Type B pancreatic cell (in vitro differentiated cells): ENCODE results near the gene KRTAP10-5. TPM values are rescaled to one million over a fixed set of nuclear protein-coding genes. Genes with fewer than 3 reads are reported as not detected.

ENCODE experiments used
- DNase-seq: peaks from one replicate; pipeline ENCODE4 v3.0.0; 2021; ENCODE audit warnings: mixed read lengths; ENCODE audit not compliant: unreplicated experiment; ENCODE audit errors: extremely low spot score
- H3K27ac Mint-ChIP-seq: 2 replicates; pipeline ENCODE4 v1.8.0; 2021; ENCODE audit warnings: mild to moderate bottlenecking, mixed read lengths
- H3K27me3 Mint-ChIP-seq: 2 replicates; pipeline ENCODE4 v1.8.0; 2021; ENCODE audit warnings: mixed read lengths
- H3K36me3 Mint-ChIP-seq: 2 replicates; pipeline ENCODE4 v1.8.0; 2021; ENCODE audit warnings: mixed read lengths
- H3K4me1 Mint-ChIP-seq: one replicate; pipeline ENCODE4 v1.8.0; 2021; ENCODE audit warnings: mixed read lengths; ENCODE audit not compliant: unreplicated experiment
- H3K4me3 Mint-ChIP-seq: 2 replicates; pipeline ENCODE4 v1.8.0; 2021; ENCODE audit warnings: mild to moderate bottlenecking, mixed read lengths
- H3K9me3 Mint-ChIP-seq: 2 replicates; pipeline ENCODE4 v1.8.0; 2021; ENCODE audit warnings: mixed read lengths
- total RNA-seq: library from RNA; stranded (reverse); gene quantifications from 2 replicates; pipeline ENCODE4 v1.2.1, GENCODE V29; 2021; ENCODE audit warnings: low replicate concordance
- TF ChIP-seq, protein P1 (sequence below): fragments of 200-600 bp; sonication (generic); conservative IDR thresholded peaks from 2 replicates; pipeline ENCODE4 v1.5.0; 2021; ENCODE audit warnings: antibody characterized with exemption, mild to moderate bottlenecking

KRTAP10-5 gene
- total RNA-seq, 1 donor from 2014 or later: not detected

DNA sequence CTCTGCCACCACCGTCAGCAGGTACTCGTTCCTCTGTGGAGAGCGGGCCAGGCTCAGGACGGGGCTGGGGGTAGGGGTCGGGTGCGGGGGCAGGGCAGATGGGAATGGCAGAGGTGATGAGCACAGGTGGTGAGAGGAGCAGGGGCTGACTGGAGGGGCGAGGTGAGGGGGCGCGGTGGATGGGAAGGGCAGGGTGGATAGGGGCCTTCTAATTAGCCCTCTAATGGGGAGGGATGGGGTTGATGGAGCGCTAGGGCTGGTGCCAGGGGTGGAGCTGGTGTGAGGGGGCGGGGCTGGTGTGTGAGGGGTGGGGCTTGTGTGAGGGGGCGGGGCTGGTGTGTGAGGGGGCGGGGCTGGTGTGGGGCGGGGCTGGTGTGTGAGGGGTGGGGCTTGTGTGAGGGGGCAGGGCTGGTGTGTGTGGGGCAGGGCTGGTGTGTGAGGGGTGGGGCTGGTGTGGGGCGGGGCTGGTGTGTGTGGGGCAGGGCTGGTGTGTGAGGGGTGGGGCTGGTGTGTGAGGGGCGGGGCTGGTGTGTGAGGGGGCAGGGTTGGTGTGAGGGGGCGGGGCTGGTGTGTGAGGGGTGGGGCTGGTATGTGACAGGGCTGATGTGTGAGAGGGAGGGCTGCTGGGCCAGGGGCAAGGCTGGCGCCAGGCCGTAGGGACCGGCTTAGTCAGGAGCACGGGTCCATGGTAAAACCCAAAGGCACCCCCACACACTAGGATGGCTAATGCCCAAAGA lies 46.3 kb downstream of the KRTAP10-5 start:
- H3K4me1 Mint-ChIP-seq: no peaks in the 10 kb centered on the region
- H3K36me3 Mint-ChIP-seq: no peaks in the 10 kb centered on the region
- TF ChIP-seq, protein P1, sequence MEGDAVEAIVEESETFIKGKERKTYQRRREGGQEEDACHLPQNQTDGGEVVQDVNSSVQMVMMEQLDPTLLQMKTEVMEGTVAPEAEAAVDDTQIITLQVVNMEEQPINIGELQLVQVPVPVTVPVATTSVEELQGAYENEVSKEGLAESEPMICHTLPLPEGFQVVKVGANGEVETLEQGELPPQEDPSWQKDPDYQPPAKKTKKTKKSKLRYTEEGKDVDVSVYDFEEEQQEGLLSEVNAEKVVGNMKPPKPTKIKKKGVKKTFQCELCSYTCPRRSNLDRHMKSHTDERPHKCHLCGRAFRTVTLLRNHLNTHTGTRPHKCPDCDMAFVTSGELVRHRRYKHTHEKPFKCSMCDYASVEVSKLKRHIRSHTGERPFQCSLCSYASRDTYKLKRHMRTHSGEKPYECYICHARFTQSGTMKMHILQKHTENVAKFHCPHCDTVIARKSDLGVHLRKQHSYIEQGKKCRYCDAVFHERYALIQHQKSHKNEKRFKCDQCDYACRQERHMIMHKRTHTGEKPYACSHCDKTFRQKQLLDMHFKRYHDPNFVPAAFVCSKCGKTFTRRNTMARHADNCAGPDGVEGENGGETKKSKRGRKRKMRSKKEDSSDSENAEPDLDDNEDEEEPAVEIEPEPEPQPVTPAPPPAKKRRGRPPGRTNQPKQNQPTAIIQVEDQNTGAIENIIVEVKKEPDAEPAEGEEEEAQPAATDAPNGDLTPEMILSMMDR: no peak
- H3K27ac Mint-ChIP-seq: no peak overlapping the region
- DNase-seq: peak; percentile 27
- no peaks in the 10 kb centered on the region for H3K27me3 Mint-ChIP-seq
- no peaks in the 10 kb centered on the region for H3K9me3 Mint-ChIP-seq
- no peak overlapping the region for H3K4me3 Mint-ChIP-seq

DNA sequence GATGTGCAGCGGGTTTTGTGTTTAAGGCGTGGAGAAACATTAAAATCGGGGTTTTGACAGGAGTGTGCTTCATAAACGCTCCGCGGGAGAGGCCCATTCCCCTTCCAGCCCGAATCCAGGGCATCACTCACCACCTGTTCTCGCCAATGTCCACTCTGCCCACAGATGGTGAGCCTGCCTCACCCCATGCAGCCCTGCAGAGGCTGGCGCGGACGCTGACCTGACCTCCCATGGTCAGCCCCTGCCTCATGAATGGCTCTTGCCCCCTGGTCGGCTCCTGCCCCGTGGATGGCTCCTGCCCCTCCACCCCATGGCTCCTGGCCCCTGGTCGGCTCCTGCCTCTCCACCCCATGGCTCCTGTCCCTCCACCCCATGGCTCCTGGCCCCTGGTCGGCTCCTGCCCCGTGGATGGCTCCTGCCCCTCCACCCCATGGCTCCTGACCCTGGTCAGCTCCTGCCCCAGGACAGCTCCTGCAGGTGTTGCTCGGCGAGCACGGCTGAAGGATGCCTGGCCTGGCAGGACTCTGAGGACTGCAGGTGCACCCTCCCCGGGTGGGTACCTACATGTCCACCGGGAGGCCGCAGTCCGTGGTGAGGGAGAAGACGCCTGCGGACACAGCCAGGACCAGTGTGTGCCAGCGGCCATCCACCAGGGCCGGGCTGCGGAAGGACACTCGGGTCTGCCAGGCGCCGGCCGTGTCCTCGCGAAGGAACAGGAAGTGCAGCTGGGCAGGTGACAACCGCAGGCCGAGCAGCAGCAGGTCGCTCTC lies 47.1 kb downstream of the KRTAP10-5 start:
- no peak overlapping the region for H3K4me3 Mint-ChIP-seq
- H3K27ac Mint-ChIP-seq: no peak overlapping the region

DNA sequence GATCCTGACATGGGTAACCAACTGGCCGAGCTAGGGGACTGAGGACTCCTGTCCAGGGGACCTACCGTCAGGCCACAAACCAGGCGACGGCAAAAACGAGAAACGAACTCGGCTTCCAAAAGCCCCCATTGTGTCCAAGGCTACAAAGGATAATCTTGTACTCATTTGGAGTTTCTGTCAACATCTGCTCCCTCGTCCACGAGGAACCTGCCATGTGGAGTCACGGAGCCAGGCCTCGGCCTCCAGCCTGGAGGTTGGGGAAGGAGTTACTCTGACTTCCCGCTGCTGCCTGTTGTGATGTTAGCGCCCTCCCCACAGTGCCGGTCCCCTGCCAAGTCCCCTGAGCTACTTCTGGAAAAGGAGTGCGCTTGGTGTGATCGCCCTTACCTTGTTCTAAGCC lies 47.7 kb downstream of the KRTAP10-5 start:
- peak; percentile 56 for DNase-seq
- no peaks in the 10 kb centered on the region for H3K9me3 Mint-ChIP-seq
- TF ChIP-seq, protein P1: no peak
- no peaks in the 10 kb centered on the region for H3K4me1 Mint-ChIP-seq
- no peak overlapping the region for H3K4me3 Mint-ChIP-seq
- H3K36me3 Mint-ChIP-seq: no peaks in the 10 kb centered on the region
- H3K27ac Mint-ChIP-seq: no peak overlapping the region
- H3K27me3 Mint-ChIP-seq: no peaks in the 10 kb centered on the region

More for the DNA sequence above, 47.1 kb downstream of the KRTAP10-5 start:
- TF ChIP-seq, protein P1: no peak
- H3K36me3 Mint-ChIP-seq: no peaks in the 10 kb centered on the region
- H3K27me3 Mint-ChIP-seq: no peaks in the 10 kb centered on the region
- peak; percentile 68 for DNase-seq
- H3K4me1 Mint-ChIP-seq: no peaks in the 10 kb centered on the region
- no peaks in the 10 kb centered on the region for H3K9me3 Mint-ChIP-seq

DNA sequence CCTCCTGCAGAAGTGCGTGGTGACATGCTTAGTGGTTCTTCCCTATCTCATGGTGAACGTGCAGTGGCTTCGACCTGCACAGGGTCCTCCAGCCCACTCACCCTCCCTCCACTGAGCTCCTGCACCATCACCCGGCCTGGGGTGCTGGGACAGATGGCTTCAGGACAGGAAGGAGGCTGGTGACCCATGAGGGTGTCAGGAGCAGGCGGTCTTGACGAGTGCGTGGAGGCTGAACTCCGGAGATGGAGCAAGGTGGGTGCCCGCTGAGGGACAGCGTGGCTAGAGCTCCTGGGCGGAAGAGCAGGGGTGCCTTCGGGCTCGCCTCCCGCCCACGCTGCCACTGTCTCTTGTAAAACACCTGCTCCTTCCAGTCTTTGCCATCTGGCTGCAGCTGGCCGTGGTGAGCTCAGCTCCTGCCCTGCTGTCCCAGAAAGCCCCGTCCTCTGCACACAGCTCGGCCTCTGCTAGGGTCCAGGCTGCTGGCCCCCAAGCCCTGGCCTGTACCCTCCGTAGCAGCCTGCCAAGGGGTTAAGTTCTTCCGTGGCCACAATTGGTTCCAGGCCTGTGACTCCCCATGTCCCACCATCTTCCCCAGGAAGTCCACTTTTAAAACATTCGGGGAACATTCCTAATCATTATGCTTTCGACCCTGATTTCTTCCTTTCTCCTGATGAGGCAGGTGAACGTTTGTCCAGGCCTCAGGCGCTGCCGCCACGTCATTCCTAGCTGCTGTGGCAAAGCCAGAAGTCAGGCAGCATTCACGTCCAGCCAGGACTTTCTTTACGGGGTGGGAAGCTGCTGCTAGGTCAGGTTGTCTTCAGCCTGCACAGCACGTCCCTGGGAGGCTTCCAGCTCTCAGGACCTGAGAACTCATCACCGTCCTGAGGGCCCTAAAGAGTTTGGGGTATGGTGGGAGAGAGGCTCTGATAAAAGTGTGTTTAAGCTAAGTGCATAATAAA lies 48.5 kb downstream of the KRTAP10-5 start:
- Mint-ChIP-seq H3K36me3 (no peaks in the 10 kb centered on the region), H3K4me1 (no peaks in the 10 kb centered on the region), H3K9me3 (no peaks in the 10 kb centered on the region), H3K4me3 (no peak overlapping the region), H3K27me3 (no peaks in the 10 kb centered on the region), H3K27ac (no peak overlapping the region)
- TF ChIP-seq, protein P1: no peak
- peak; percentile 42 for DNase-seq

DNA sequence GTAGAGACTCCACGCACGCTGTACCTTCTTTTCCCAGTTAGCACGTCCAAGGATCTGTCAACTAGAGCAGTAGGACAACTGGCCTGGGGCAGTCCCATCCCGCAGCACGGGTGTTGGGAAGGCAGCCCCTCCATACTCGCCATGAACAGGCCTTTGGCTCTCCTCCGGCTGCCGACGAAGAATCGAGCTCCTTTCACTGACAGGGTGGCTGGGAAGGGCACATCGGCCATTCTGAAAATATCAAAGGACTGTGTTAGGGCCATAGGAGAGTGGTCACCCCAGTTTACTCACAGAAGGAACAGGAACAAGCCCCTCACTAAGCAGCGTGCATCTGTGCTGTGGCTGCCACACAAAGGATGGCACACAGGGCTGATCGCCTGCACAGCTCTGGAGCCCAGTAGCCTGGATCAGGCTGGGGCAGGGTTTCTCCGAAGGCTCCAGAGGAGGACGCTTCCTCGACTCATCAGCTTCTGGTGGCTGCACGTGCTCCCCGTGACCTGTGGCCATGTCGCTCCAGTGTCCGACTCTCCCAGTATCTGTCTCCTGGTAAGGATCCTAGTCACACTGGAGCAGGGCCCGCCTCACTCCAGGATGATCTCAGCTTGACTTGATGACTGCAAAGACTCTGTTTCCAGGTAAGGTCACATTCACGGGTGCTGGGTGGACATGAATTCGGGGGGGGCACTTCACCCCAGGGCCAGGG lies 49.4 kb downstream of the KRTAP10-5 start:
- Mint-ChIP-seq H3K27ac (no peak overlapping the region), H3K4me3 (no peak overlapping the region), H3K27me3 (no peaks in the 10 kb centered on the region), H3K36me3 (no peaks in the 10 kb centered on the region), H3K4me1 (no peaks in the 10 kb centered on the region), H3K9me3 (no peaks in the 10 kb centered on the region)
- TF ChIP-seq, protein P1: no peak
- peak; percentile 65 for DNase-seq
